Hepatocyte (in vitro differentiated cells): Measurements from ENCODE around the gene CPZ.

Source experiments
- CTCF ChIP-seq: fragments of 200-600 bp; sonication (generic); IDR thresholded peaks from 2 replicates; pipeline ENCODE4 v1.5.1; 2016; ENCODE audit warnings: antibody characterized with exemption, mild to moderate bottlenecking; ENCODE audit not compliant: poor library complexity
- EZH2phosphoT487 ChIP-seq: fragments of 200-600 bp; sonication (generic); IDR thresholded peaks from one replicate; pipeline ENCODE4 v1.6.1; 2018; ENCODE audit warnings: antibody characterized with exemption, mild to moderate bottlenecking, low read depth, moderate library complexity; ENCODE audit not compliant: unreplicated experiment, severe bottlenecking

GRCh38 chr4:8603931-8604330 is 11.4 kb downstream of the CPZ start:
- TF ChIP-seq CTCF (no peak), EZH2phosphoT487 (no peak)
